DND-41 (cell line): ENCODE results near the gene EXOC6.
"Not testable (repeated sequence)": the region's sequence is repeated elsewhere in the genome, so short reads cannot be mapped to it uniquely, and the experiment has no call there.

Experiments used
- ATAC-seq: fragments of 200-7000 bp; cut with Tn5 transposase; 3 replicates; pipeline ENCODE4 v1.9.1; 2021; ENCODE audit warnings: low read depth; ENCODE audit not compliant: insufficient read depth
- DNase-seq: peaks from one replicate; pipeline ENCODE4 v3.0.0-alpha.2; 2020
- H2AFZ ChIP-seq: 2 replicates; pipeline ENCODE4 v1.6.0; 2012; ENCODE audit warnings: low read depth, low read length
- H3K27ac ChIP-seq: 2 replicates; pipeline ENCODE4 v1.5.1; 2012; ENCODE audit warnings: low read length, inconsistent platforms
- H3K27me3 ChIP-seq: fragments of 200-600 bp; sonication (generic); 2 replicates; pipeline ENCODE4 v1.6.0; 2012; ENCODE audit warnings: low read length, mild to moderate bottlenecking, inconsistent platforms; ENCODE audit not compliant: insufficient read depth, poor library complexity
- H3K36me3 ChIP-seq: 2 replicates; pipeline ENCODE4 v1.5.1; 2012; ENCODE audit warnings: low read length, inconsistent platforms; ENCODE audit not compliant: insufficient read depth
- H3K4me1 ChIP-seq: 2 replicates; pipeline ENCODE4 v1.5.1; 2012; ENCODE audit warnings: mild to moderate bottlenecking, low read length; ENCODE audit not compliant: insufficient read depth
- H3K4me2 ChIP-seq: 2 replicates; pipeline ENCODE4 v1.6.0; 2012; ENCODE audit warnings: mild to moderate bottlenecking, moderate library complexity, low read length, inconsistent platforms; ENCODE audit not compliant: insufficient read depth
- H3K4me3 ChIP-seq, 2 experiments: fragments of 200-600 bp in 1 of 2; shearing (Covaris generic) in 1 of 2; 2 replicates each; pipeline ENCODE4 v1.5.1; 2012 to 2016; ENCODE audit warnings: inconsistent platforms in 2 of 2, low read length in 2 of 2, mild to moderate bottlenecking in 2 of 2, low read depth in 1 of 2, moderate library complexity in 1 of 2
- H3K79me2 ChIP-seq: 2 replicates; pipeline ENCODE4 v1.6.0; 2012; ENCODE audit warnings: low read length, inconsistent platforms; ENCODE audit not compliant: insufficient read depth
- H3K9ac ChIP-seq: 2 replicates; pipeline ENCODE4 v1.6.0; 2012; ENCODE audit warnings: low read depth, mild to moderate bottlenecking, inconsistent platforms, low read length, moderate library complexity
- H3K9me3 ChIP-seq: 2 replicates; pipeline ENCODE4 v1.5.1; 2012; ENCODE audit warnings: low read length, moderate library complexity, mild to moderate bottlenecking, inconsistent platforms; ENCODE audit not compliant: insufficient read depth, severe bottlenecking
- H4K20me1 ChIP-seq: 2 replicates; pipeline ENCODE4 v1.6.0; 2012; ENCODE audit warnings: low read length; ENCODE audit not compliant: insufficient read depth
- CTCF ChIP-seq: IDR thresholded peaks from 2 replicates; pipeline ENCODE4 v1.5.1; 2012; ENCODE audit warnings: borderline replicate concordance, low read length, moderate library complexity, mild to moderate bottlenecking; ENCODE audit not compliant: poor library complexity, severe bottlenecking; ENCODE audit errors: extremely low read depth
- EZH2 ChIP-seq: IDR thresholded peaks from 3 replicates; pipeline ENCODE4 v1.6.1; 2012; ENCODE audit warnings: borderline replicate concordance, low read depth, mild to moderate bottlenecking, moderate library complexity, low read length, inconsistent platforms; ENCODE audit not compliant: severe bottlenecking

EXOC6 gene

GRCh38 chr10:92907280-92907679 is 59.0 kb downstream of the EXOC6 start:
- H3K4me2 ChIP-seq = no peak overlapping the region
- no peaks in the 10 kb centered on the region for H3K79me2 ChIP-seq
- H3K9ac ChIP-seq = no peak overlapping the region
- peaks cover 12% of the 10 kb centered on the region for H3K36me3 ChIP-seq
- H3K4me3 ChIP-seq = no peak overlapping the region
- DNase-seq (no peak), ATAC-seq (no peak)
- H2AFZ ChIP-seq = no peak overlapping the region
- no peaks in the 10 kb centered on the region for H4K20me1 ChIP-seq
- no peak overlapping the region for H3K27ac ChIP-seq
- H3K27me3 ChIP-seq = no peaks in the 10 kb centered on the region
- no peaks in the 10 kb centered on the region for H3K9me3 ChIP-seq
- peaks cover 5% of the 10 kb centered on the region for H3K4me1 ChIP-seq
- no peak for TF ChIP-seq EZH2
- TF ChIP-seq CTCF = no peak

DNA sequence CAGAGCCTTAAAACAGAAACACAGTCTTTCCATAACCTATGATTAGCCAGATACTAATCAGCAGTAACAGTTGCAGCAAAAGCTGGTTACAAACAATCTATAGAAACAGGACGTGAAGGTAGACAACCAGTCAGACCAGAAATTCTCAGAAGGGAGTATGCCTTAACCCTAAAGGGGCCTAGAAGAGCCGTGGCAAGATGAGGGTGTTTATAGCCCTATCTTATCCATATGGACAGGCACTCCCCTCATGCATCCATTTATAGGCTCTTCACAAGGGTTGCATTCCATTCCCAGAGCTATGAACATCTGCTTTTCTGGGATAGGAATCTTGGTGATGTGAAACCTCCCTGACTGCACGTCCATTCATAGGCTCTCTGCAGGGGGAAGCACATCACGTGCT is 64.3 kb downstream of the EXOC6 start:
- peaks cover 13% of the 10 kb centered on the region; the same call in 1 of the 2 replicates for H3K36me3 ChIP-seq

GRCh38 chr10:92913973-92914372 is 65.7 kb downstream of the EXOC6 start:
- H3K4me1 ChIP-seq = no peaks in the 10 kb centered on the region
- H3K27me3 ChIP-seq = no peaks in the 10 kb centered on the region
- H3K79me2 ChIP-seq = no peaks in the 10 kb centered on the region
- no peak overlapping the region for H3K27ac ChIP-seq
- no peak overlapping the region for H3K9ac ChIP-seq
- ATAC-seq (no peak), DNase-seq (no peak)
- peaks cover 13% of the 10 kb centered on the region; the same call in 1 of the 2 replicates for H3K36me3 ChIP-seq
- H3K4me2 ChIP-seq = no peak overlapping the region
- H4K20me1 ChIP-seq = no peaks in the 10 kb centered on the region
- no peak overlapping the region for H2AFZ ChIP-seq
- TF ChIP-seq EZH2 = no peak
- no peak for TF ChIP-seq CTCF
- no peaks in the 10 kb centered on the region for H3K9me3 ChIP-seq
- no peak overlapping the region for H3K4me3 ChIP-seq

More for the DNA sequence above, 64.3 kb downstream of the EXOC6 start:
- H3K27ac ChIP-seq, ATAC-seq, H4K20me1 ChIP-seq, H3K79me2 ChIP-seq, H3K4me3 ChIP-seq, H3K9me3 ChIP-seq, H3K4me1 ChIP-seq, H2AFZ ChIP-seq, H3K9ac ChIP-seq, H3K27me3 ChIP-seq, H3K4me2 ChIP-seq, DNase-seq: not testable (repeated sequence)

GRCh38 chr10:92914478-92915325 is 66.4 kb downstream of the EXOC6 start:
- Histone ChIP-seq H3K9me3 (no peaks in the 10 kb centered on the region), H3K4me2 (no peak overlapping the region), H3K79me2 (no peaks in the 10 kb centered on the region), H3K27me3 (no peaks in the 10 kb centered on the region), H3K9ac (no peak overlapping the region), H3K4me1 (no peaks in the 10 kb centered on the region), H3K27ac (no peak overlapping the region), H3K36me3 (peaks cover 15% of the 10 kb centered on the region; the same call in 1 of the 2 replicates), H3K4me3 (no peak overlapping the region), H2AFZ (no peak overlapping the region), H4K20me1 (no peaks in the 10 kb centered on the region)
- DNase-seq (peak; percentile 65), ATAC-seq (peak; percentile 95)
- no peak for TF ChIP-seq EZH2
- TF ChIP-seq CTCF = peak; percentile 79
